Lower leg skin (tissue), 3 donors: ENCODE data around the gene RNF34.

Experiments
- CTCF ChIP-seq, 3 donors: fragments of 450-650 bp; IDR thresholded peaks; one replicate each; pipeline ENCODE4 v1.5.1; 2016; ENCODE audit warnings: antibody characterized with exemption in 3 of 3, mild to moderate bottlenecking in 3 of 3, moderate library complexity in 2 of 3
- POLR2A ChIP-seq, 2 donors: fragments of 450-650 bp; IDR thresholded peaks; one replicate each; pipeline ENCODE4 v1.6.1; 2016 to 2017; ENCODE audit warnings: antibody characterized with exemption in 2 of 2, mild to moderate bottlenecking in 1 of 2, moderate library complexity in 1 of 2

- TF ChIP-seq CTCF (IDR thresholded peaks at IDR 0.05) (no peak), POLR2A (IDR thresholded peaks at IDR 0.05) (no peak)
These were observed 46.8 kb downstream of the RNF34 start for GRCh38 chr12:121446750-121447149.
